Esophagus muscularis mucosa (tissue), 4 donors: ENCODE results near the gene AGBL2.

ENCODE experiments used
- EP300 ChIP-seq: sonication (generic); formaldehyde crosslinking; IDR thresholded peaks from one replicate; pipeline ENCODE4 v1.6.1; 2017; ENCODE audit warnings: antibody characterized with exemption
- POLR2A ChIP-seq: fragments of 450-650 bp; IDR thresholded peaks from one replicate; pipeline ENCODE4 v1.6.1; 2017; ENCODE audit warnings: antibody characterized with exemption, moderate library complexity, mild to moderate bottlenecking, low read depth
- POLR2AphosphoS5 ChIP-seq, 2 donors: sonication (generic); formaldehyde crosslinking; IDR thresholded peaks; one replicate each; pipeline ENCODE4 v1.6.1; 2017; ENCODE audit warnings: antibody characterized with exemption in 2 of 2
- TF ChIP-seq, protein P1 (sequence below), 3 experiments: fragments of 200-600 bp in 2 of 3; fragments of 450-650 bp in 1 of 3; sonication (generic) in 2 of 3; IDR thresholded peaks; one replicate each; pipeline ENCODE4 v1.5.1; 2017 to 2019; ENCODE audit warnings: antibody characterized with exemption in 3 of 3, mild to moderate bottlenecking in 2 of 3, moderate library complexity in 1 of 3

DNA sequence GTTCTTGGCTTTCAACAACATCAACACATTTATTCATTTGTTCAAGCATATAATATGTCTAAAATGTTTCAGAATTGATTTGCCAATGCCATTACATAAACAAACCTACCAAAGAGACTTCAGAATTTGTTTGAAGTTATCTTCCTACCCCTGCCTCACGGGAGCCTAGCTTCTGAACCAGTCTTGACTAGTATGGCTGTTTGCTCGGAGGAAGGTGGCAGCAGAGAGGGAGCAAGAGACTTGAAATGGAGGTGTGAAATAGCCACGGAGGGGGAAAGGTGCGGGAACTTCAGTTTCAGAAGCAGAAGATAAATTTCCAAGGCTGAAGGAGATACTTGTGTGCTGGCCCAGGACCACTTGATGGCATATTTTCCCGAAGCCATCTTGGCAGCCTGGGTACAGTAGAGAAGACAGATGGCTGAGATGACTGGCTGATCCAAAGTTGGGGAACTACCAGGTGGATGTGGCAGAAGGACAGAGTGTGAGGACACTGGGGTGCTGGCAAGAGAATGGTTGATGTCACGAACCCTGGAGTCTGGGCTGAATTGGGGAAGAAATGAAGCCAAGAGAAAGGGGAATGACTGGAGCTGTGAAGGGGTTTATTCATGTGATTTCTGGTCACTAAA lies 58.8 kb downstream of the AGBL2 start:
- no peak for TF ChIP-seq POLR2A
- TF ChIP-seq, protein P1, sequence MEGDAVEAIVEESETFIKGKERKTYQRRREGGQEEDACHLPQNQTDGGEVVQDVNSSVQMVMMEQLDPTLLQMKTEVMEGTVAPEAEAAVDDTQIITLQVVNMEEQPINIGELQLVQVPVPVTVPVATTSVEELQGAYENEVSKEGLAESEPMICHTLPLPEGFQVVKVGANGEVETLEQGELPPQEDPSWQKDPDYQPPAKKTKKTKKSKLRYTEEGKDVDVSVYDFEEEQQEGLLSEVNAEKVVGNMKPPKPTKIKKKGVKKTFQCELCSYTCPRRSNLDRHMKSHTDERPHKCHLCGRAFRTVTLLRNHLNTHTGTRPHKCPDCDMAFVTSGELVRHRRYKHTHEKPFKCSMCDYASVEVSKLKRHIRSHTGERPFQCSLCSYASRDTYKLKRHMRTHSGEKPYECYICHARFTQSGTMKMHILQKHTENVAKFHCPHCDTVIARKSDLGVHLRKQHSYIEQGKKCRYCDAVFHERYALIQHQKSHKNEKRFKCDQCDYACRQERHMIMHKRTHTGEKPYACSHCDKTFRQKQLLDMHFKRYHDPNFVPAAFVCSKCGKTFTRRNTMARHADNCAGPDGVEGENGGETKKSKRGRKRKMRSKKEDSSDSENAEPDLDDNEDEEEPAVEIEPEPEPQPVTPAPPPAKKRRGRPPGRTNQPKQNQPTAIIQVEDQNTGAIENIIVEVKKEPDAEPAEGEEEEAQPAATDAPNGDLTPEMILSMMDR (IDR thresholded peaks at IDR 0.05) = no peak
- no peak for TF ChIP-seq EP300
- TF ChIP-seq POLR2AphosphoS5 (IDR thresholded peaks at IDR 0.05) = no peak
